Neural cell (in vitro differentiated cells): ENCODE measurements around the gene RNGTT.
"Not testable (repeated sequence)": the region's sequence is repeated elsewhere in the genome, so short reads cannot be mapped to it uniquely, and the experiment has no call there.

ENCODE experiments used
- RAD21 ChIP-seq: fragments of 450-650 bp; conservative IDR thresholded peaks from 2 replicates; pipeline ENCODE4 v1.6.1; 2014; ENCODE audit warnings: antibody characterized with exemption, mild to moderate bottlenecking, moderate library complexity
- TAF1 ChIP-seq: IDR thresholded peaks from 2 replicates; pipeline ENCODE4 v1.6.1; 2012; ENCODE audit warnings: low read depth

DNA sequence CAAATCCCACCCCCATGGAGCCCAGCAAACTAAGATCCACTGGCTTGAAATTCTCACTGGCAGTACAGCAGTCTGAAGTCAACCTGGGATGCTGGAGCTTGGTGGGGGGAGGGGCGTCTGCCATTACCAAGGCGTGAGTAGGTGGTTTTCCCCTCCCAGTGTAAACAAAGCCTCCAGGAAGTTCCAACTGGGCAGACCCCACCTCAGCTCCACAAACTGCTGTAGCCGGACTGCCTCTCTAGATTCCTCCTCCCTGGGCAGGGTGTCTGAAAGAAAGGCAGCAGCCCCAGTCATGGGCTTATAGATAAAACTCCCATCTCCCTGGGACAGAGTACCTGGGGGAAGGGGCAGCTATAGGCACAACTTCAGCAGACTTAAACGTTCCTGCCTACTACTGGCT, 135.8 kb downstream of the RNGTT start:
- TF ChIP-seq TAF1, RAD21: not testable (repeated sequence)
